Occipital lobe (tissue), 2 donors: ENCODE data around the gene LRRN4. TPM values are rescaled to one million over a fixed set of nuclear protein-coding genes. Genes with fewer than 3 reads are reported as not detected.
"Not testable (repeated sequence)": the region's sequence is repeated elsewhere in the genome, so short reads cannot be mapped to it uniquely, and the experiment has no call there.

Experiments used
- DNase-seq: peaks from one replicate; lab custom pipeline; 2025; lab: John Stamatoyannopoulos, UW
- total RNA-seq: library from RNA; depleted of rRNA; stranded (reverse); fragments of >200 nt; gene quantifications from one replicate; pipeline ENCODE4 v1.2.3, GENCODE V29; 2014

The LRRN4 gene
- total RNA-seq, 1 donor from 2014 or later = not detected

DNA sequence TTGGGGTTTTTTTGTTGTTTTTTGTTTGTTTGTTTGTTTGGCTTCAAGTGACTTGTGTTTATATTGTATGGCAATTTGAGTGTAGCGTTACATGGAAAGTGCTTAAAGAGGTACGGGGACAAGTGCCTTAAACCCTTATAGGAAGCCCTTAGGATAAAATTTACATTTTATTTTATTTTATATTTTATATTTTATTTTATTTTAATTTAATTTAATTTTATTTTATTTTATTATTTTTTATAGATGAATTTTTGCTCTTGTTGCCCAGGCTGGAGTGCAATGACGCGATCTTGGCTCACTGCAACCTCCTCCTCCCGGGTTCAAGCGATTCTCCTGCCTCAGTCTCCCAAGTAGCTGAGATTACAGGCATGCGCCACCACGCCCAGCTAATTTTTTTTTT, 21.0 kb downstream of the LRRN4 start:
- not testable (repeated sequence) for DNase-seq

DNA sequence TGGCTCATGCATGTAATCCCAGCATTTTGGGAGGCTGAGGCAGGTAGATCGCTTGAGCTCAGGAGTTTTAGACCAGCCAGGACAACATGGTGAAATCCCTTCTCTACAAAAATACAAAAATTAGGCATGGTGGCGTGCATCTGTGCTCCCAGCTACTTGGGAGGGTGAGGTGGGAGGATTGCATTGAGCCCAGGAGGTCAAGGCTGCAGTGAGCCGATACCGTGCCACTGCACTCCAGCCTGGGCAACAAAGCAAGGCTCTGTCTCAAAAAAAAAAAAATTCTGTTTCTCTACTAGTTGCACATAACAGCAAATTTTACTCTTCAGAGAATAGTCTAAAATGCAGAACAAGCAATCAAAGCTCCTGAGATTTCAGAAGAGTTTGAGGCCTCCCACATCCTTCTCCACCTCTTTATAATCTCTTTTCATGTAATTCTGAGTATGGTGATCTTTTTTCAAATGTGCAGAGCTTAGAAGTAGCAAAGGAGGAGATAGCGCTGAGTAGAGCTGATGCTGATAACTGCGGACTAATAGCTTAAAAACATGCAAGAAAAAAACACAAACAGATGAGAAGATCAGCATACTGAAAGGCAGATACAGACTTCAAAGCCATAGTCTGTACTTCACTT, 23.3 kb downstream of the LRRN4 start:
- DNase-seq = no peak

GRCh38 chr20:6029538-6029937, 24.3 kb downstream of the LRRN4 start:
- no peak for DNase-seq

DNA sequence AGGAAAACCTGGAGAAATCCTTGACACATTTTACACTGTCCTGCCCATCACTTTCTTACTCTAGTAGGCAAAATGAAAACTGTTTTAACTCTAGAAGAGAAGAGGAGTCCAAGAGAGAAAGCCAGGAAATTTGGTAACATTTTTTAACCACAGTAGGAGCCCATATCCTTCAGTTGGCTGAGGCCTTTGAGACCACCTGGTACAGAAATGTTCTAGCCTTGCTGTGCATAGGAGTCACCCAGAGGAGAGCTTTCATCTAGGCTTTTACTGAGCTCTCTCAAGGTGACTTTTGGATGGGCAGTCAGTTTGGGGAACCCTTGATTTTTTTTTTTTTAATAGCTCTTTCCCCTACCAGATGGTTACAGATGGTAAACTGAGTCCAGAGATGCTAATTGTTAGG, 25.0 kb downstream of the LRRN4 start:
- no peak for DNase-seq

GRCh38 chr20:6026051-6026450, 27.8 kb downstream of the LRRN4 start:
- DNase-seq = no peak

DNA sequence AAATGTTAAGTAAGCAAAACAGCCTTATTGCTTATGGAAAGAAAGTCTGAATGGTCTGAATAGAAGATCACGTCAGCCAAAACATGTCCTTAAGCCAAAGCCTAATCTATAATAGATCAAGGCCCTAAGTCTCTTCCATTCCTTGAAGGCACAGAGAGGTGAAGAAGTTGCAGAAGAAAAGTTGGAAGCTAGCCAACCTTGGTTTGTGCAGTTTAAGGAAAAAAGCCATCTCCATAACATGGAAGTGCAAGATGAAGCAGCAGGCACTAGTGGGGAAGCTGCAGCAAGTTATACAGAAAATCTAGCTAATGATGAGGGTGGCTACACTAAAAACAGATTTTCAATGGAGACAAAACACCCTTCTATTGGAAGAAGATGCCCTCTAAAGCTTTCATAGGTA, 29.1 kb downstream of the LRRN4 start:
- DNase-seq = no peak

GRCh38 chr20:6017880-6018279, 36.0 kb downstream of the LRRN4 start:
- DNase-seq = no peak

GRCh38 chr20:6017467-6017866, 36.4 kb downstream of the LRRN4 start:
- DNase-seq = no peak

GRCh38 chr20:6014957-6015356, 38.9 kb downstream of the LRRN4 start:
- no peak for DNase-seq

DNA sequence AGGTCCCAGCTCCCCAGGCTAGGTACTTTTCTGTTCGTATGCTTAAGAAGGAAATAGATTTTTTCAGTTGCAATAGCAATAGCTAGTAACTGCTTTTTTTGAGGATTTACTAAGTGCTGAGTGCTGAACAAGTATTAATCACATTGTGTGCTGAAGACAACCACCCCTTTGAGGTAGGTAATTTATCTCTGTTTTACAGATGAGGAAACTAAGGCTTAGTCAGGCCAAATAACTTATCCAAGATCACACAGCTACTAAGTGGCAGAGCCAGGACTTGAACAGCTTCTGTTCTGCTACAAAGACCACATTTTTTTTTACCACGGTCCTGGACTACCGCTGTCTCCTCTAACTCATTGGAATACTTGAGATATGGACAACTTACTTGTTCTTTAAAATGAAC, 39.8 kb downstream of the LRRN4 start:
- no peak for DNase-seq

GRCh38 chr20:6012179-6012578, 41.7 kb downstream of the LRRN4 start:
- DNase-seq = no peak

GRCh38 chr20:6008254-6008653, 45.6 kb downstream of the LRRN4 start:
- peak; percentile 37 for DNase-seq

- no peak for DNase-seq
Observed at GRCh38 chr20:6007529-6008103, 46.2 kb downstream of the LRRN4 start.

- no peak for DNase-seq
Observed at GRCh38 chr20:6007094-6007528, 46.7 kb downstream of the LRRN4 start.

DNA sequence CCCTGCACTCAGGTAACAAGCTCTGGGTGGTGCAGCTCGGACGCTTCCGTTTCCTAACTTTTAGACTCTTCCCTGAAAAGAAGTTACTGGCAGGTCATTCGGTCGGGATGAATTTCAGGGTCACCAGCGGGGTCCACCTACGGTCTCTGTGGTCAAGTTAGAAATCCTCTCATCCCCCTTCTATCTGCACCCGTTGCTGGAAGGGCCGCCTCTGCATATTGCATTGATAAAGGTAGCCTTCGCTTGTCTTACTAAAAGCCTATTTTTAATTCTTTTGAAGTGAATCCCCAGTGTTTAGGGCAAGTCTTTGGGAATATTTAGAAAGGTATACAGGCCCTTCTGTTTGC, 47.3 kb downstream of the LRRN4 start:
- no peak for DNase-seq

GRCh38 chr20:6000871-6001270, 53.0 kb downstream of the LRRN4 start:
- DNase-seq = no peak

DNA sequence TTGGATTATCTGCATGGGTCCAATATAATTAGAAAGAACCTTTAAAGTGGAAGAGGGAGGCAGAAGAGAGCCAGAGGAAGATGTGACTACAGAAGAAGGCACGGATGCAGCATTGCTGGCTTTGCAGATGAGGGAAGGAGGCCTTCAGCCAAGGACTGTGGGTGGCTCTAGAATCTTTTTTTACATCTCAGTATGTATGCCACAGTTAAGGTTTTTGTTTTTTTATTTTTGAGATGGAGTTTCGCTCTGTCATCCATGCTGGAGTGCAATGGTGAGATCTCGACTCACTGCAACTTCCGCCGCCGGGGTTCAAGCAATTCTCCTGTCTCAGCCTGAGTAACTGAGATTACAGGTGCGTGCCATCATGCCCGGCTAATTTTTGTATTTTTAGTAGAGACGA, 54.1 kb downstream of the LRRN4 start:
- no peak for DNase-seq

- no peak for DNase-seq
Observed at GRCh38 chr20:5996765-5997164, 57.1 kb downstream of the LRRN4 start.

DNA sequence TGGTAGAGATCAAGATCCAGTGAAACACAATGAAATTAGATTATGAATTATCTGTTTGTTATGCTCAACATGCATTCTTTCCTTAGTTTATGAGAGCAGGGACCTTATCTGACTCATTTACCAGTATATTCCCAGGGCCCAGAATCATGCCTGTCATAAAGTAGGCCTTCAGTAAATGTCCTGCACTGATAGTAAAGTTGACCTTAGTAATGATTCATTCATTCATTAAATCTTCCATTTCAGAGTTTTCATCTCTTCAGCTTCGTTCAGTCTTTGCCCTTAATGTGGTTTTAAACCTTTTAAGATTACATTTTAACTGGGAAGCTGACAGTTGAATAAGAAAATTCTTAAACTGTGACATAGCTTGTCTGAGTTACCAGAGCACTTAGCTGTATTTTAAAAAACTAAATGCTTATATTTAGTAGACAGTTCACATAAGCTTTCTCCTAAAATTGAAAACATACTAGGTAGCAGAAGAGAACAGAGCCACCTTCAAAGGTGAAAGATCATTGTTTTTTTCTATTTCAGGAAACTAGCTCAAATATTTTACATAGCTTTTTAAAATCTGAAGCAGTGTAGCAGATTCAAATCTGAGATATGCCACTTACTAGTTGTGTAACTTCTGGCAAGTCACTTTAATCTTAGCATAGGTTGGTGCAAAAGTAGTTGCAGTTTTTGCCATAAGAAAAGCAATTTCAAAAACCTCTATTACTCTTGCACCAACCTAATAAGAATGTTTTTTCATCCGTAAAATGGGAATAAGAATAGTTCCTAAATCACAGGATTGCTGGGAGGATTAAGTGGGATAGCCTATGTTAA, 62.0 kb downstream of the LRRN4 start:
- no peak for DNase-seq

- no peak for DNase-seq
Observed at GRCh38 chr20:5990946-5991345, 62.9 kb downstream of the LRRN4 start.
